RWPE1 (cell line): Measurements from ENCODE around the gene CR1.

Source experiments
- CTCF ChIA-PET: fragments of 350-600 bp; sonication (Branson Sonifier 250); formaldehyde crosslinking; extraction: SDS; loops from one replicate; lab custom pipeline; 2021; lab: Yijun Ruan, JAX
- POLR2A ChIA-PET: fragments of 400-600 bp; formaldehyde crosslinking; extraction: SDS; loops from one replicate; lab custom pipeline; 2020; ENCODE audit warnings: antibody characterized with exemption; ENCODE audit not compliant: low non-redundant PET; lab: Yijun Ruan, JAX
- DNase-seq: peaks from one replicate; pipeline ENCODE4 v3.0.0; 2012; ENCODE audit warnings: low spot score
- H3K27ac ChIP-seq: fragments of 450-650 bp; 2 replicates; pipeline ENCODE4 v1.5.1; 2017
- CTCF ChIP-seq: fragments of 450-650 bp; conservative IDR thresholded peaks from 2 replicates; pipeline ENCODE4 v1.5.1; 2017; ENCODE audit warnings: low read depth, mild to moderate bottlenecking

Gene CR1

GRCh38 chr1:207461649-207462048 is 34.3 kb upstream of the CR1 start:
- ChIA-PET CTCF (no interaction called here), POLR2A (no interaction called here)
- TF ChIP-seq CTCF, result no peak
- H3K27ac ChIP-seq, result no peak overlapping the region
- DNase-seq, result no peak

GRCh38 chr1:207462535-207462934 is 33.4 kb upstream of the CR1 start:
- H3K27ac ChIP-seq, result no peak overlapping the region
- TF ChIP-seq CTCF, result no peak
- POLR2A ChIA-PET, result no interaction called here
- DNase-seq, result no peak
- CTCF ChIA-PET, result no interaction called here

DNA sequence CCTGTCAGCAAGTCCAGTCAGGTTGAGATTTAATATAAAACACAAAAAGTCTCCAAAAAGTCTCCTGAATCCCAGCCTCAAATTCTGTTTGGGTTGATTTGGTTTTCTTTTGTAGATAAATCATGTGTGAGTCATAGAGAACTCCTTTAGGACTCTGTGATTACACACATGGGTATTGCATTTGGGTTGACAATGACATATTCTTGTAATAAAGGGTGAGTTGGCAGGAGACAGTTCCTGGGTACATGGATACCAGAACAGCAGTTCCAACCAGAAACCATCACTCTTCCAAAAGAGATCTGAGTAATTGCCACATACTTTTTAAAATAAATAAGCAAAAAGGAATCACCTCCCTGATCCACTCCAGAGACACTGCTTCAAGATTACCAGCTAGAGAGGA is 32.9 kb upstream of the CR1 start:
- ChIA-PET CTCF (no interaction called here), POLR2A (no interaction called here)
- DNase-seq, result no peak
- no peak overlapping the region for H3K27ac ChIP-seq
- no peak for TF ChIP-seq CTCF

DNA sequence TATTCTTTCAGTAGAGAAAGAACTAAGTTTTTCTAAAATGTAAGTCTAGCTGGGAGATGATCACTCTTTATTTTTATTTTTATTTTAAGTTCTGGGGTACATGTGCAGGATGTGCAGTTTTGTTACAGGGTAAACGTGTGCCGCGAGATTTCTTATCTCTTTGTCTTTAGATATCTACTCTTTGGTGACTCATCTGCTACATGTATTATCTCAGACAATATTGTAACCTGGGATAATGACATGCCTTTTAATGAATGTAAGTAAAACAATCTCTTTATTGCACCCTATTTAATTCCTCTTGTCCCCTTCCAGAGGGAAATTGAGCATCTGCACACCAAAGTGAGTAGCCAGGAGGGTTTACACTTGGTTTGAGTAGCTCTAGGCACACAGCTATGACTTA is 32.4 kb upstream of the CR1 start:
- H3K27ac ChIP-seq, result no peak overlapping the region
- ChIA-PET POLR2A (no interaction called here), CTCF (no interaction called here)
- DNase-seq, result no peak
- TF ChIP-seq CTCF, result no peak

GRCh38 chr1:207470927-207471326 is 25.0 kb upstream of the CR1 start:
- no peak for TF ChIP-seq CTCF
- no peak for DNase-seq
- ChIA-PET POLR2A (no interaction called here), CTCF (interaction anchor here (0.7 kb wide), 1 partner anchor 66 kb away, joined by 4 read pairs; no protein-coding TSS in a partner anchor)
- no peak overlapping the region for H3K27ac ChIP-seq

GRCh38 chr1:207474210-207474609 is 21.7 kb upstream of the CR1 start:
- no peak for DNase-seq
- ChIA-PET POLR2A (no interaction called here), CTCF (no interaction called here)
- no peak overlapping the region for H3K27ac ChIP-seq
- no peak for TF ChIP-seq CTCF

DNA sequence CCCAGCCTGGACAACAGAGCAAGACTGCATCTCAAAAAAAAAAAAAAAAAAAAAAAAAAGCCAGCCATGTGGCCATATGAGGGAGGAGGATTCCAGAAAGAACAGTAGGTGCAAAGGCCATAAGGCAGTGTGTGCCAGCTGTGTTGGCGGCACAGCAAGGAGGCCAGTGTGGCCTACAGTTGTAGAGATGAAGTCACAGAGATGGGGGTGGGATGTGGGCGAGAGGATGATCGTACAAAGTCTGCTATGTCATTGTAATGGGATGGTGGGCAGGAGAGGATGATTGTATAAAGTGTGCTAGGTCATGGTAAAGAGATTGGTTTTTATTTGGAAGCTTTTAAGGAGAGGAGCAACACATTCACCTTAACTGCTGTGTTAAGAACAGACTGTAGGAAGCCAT is 9.8 kb upstream of the CR1 start:
- no peak for TF ChIP-seq CTCF
- ChIA-PET POLR2A (no interaction called here), CTCF (interaction anchor here (0.5 kb wide), 1 partner anchor 761 kb away, joined by 3 read pairs; no protein-coding TSS in a partner anchor)

More for the DNA sequence above, 9.8 kb upstream of the CR1 start:
- DNase-seq, result no peak
- H3K27ac ChIP-seq, result no peak overlapping the region
